HepG2 (cell line): ENCODE data around the gene HES6. TPM values are rescaled to one million over a fixed set of nuclear protein-coding genes. Genes with fewer than 3 reads are reported as not detected.

Experiments used
- ATAC-seq: fragments of 200-7000 bp; cut with Tn5 transposase; 3 replicates; pipeline ENCODE4 v1.9.1; 2020; ENCODE audit warnings: mild to moderate bottlenecking, moderate library complexity
- BruUV-seq: library from RNA; stranded (reverse); fragments of 400-500 nt; replicated peaks from 2 replicates; lab custom pipeline; 2021; lab: Mats Ljungman, UMichigan
- CTCF ChIA-PET: fragments of 300-600 bp; formaldehyde crosslinking; extraction: SDS; loops from one replicate; lab custom pipeline; 2021; ENCODE audit warnings: low total read pairs, inconsistent platforms, low intra/inter-chr PET ratio; lab: Yijun Ruan, JAX
- POLR2A ChIA-PET: fragments of 350-600 bp; sonication (Branson Sonifier 250); formaldehyde crosslinking; loops from one replicate; lab custom pipeline; 2020; ENCODE audit warnings: antibody characterized with exemption, inconsistent platforms; lab: Yijun Ruan, JAX
- DNase-seq: peaks from one replicate; pipeline ENCODE4 v3.0.0-alpha.2; 2015; ENCODE audit warnings: low spot score
- FAIRE-seq: peaks from 3 replicates; lab custom pipeline; 2011; peaks lifted over from hg19 to GRCh38; lab: Jason Lieb, UNC
- H2AFZ ChIP-seq: one replicate; pipeline ENCODE4 v1.6.1; 2011; ENCODE audit warnings: low read length, inconsistent platforms
- H3K27ac ChIP-seq: fragments of 300-600 bp; 3 replicates; pipeline ENCODE4 v1.8.0; 2011; ENCODE audit warnings: mixed run types, mild to moderate bottlenecking, mixed read lengths, low read length, inconsistent platforms; ENCODE audit not compliant: insufficient read depth; ENCODE audit errors: extremely low read length
- H3K27me3 ChIP-seq, 2 experiments: fragments of 200-600 bp in 1 of 2; 2 replicates in 1 of 2; 3 replicates in 1 of 2; pipeline versions ENCODE4 v1.6.0 to v1.8.0; 2011; ENCODE audit warnings: low read length in 2 of 2, mild to moderate bottlenecking in 2 of 2, moderate library complexity in 2 of 2, inconsistent platforms in 1 of 2; ENCODE audit not compliant: insufficient read depth in 2 of 2, control insufficient read depth in 1 of 2
- H3K36me3 ChIP-seq, 2 experiments: fragments of 200-600 bp in 1 of 2; replicated peaks in 1 of 2; 2 replicates in 1 of 2; 3 replicates in 1 of 2; pipeline versions ENCODE4 v1.5.1 to v1.8.0; 2011; ENCODE audit warnings: low read length in 2 of 2, inconsistent platforms in 1 of 2; ENCODE audit not compliant: insufficient read depth in 2 of 2, control insufficient read depth in 1 of 2
- H3K4me1 ChIP-seq: 2 replicates; pipeline ENCODE4 v1.5.1; 2012; ENCODE audit warnings: low read length, inconsistent platforms; ENCODE audit not compliant: insufficient read depth
- H3K4me2 ChIP-seq: 2 replicates; pipeline ENCODE4 v1.6.0; 2011; ENCODE audit warnings: low read depth, low read length, inconsistent platforms
- H3K4me3 ChIP-seq, 3 experiments: fragments of 200-600 bp in 1 of 3; sonication (generic), shearing (Covaris generic) in 1 of 3; replicated peaks in 1 of 3; 2 replicates each; pipeline ENCODE4 v1.5.1; 2011 to 2016; ENCODE audit warnings: low read length in 3 of 3, inconsistent platforms in 2 of 3, low read depth in 2 of 3, mild to moderate bottlenecking in 2 of 3, control low read depth in 1 of 3, mixed read lengths in 1 of 3; ENCODE audit not compliant: insufficient read depth in 1 of 3
- H3K79me2 ChIP-seq: one replicate; pipeline ENCODE4 v1.6.1; 2011; ENCODE audit warnings: low read length, inconsistent platforms; ENCODE audit not compliant: insufficient read depth
- H3K9ac ChIP-seq: 2 replicates; pipeline ENCODE4 v1.6.0; 2011; ENCODE audit warnings: mild to moderate bottlenecking, low read depth, low read length, inconsistent platforms; ENCODE audit not compliant: insufficient read depth
- H3K9me3 ChIP-seq: 2 replicates; pipeline ENCODE4 v1.5.1; 2012; ENCODE audit warnings: mild to moderate bottlenecking, low read length
- H4K20me1 ChIP-seq: 2 replicates; pipeline ENCODE4 v1.6.0; 2011; ENCODE audit warnings: inconsistent platforms, mild to moderate bottlenecking, low read length, moderate library complexity; ENCODE audit not compliant: insufficient read depth
- BORCS8-MEF2B ChIP-seq: sonication (generic); formaldehyde crosslinking; IDR thresholded peaks from 2 replicates; pipeline ENCODE4 v1.8.0; 2022; ENCODE audit warnings: mild to moderate bottlenecking, missing genetic modification reagents
- BRD4 ChIP-seq: sonication (generic); formaldehyde crosslinking; IDR thresholded peaks from 2 replicates; pipeline ENCODE4 v1.4.0; 2020; ENCODE audit warnings: missing genetic modification reagents
- GZF1 ChIP-seq: sonication (generic); formaldehyde crosslinking; IDR thresholded peaks from 2 replicates; pipeline ENCODE4 v1.5.1; 2020; ENCODE audit warnings: mild to moderate bottlenecking, missing genetic modification reagents
- HNRNPL ChIP-seq: fragments of 200-400 bp; formaldehyde crosslinking; IDR thresholded peaks from 2 replicates; pipeline ENCODE4 v1.6.1; 2017; ENCODE audit warnings: mild to moderate bottlenecking, low read depth, low read length
- NFE2 ChIP-seq: sonication (generic); formaldehyde crosslinking; IDR thresholded peaks from 2 replicates; pipeline ENCODE4 v1.4.0; 2020; ENCODE audit warnings: missing genetic modification reagents
- NFYC ChIP-seq: IDR thresholded peaks from 2 replicates; pipeline ENCODE4 v1.6.1; 2016; ENCODE audit warnings: missing genetic modification reagents, missing compliant biosample characterization
- ZBTB38 ChIP-seq: sonication (generic); formaldehyde crosslinking; IDR thresholded peaks from 2 replicates; pipeline ENCODE4 v1.5.1; 2020; ENCODE audit warnings: mild to moderate bottlenecking, missing genetic modification reagents
- ZNF12 ChIP-seq: sonication (generic); formaldehyde crosslinking; IDR thresholded peaks from 2 replicates; pipeline ENCODE4 v1.5.0; 2020; ENCODE audit warnings: missing genetic modification reagents
- ZNF337 ChIP-seq: sonication (generic); formaldehyde crosslinking; IDR thresholded peaks from 2 replicates; pipeline ENCODE4 v1.5.1; 2020; ENCODE audit warnings: missing genetic modification reagents, low read depth, mild to moderate bottlenecking, borderline replicate concordance
- ZNF558 ChIP-seq: sonication (generic); formaldehyde crosslinking; IDR thresholded peaks from 2 replicates; pipeline ENCODE4 v1.9.0; 2022; ENCODE audit warnings: mild to moderate bottlenecking, missing genetic modification reagents, borderline replicate concordance
- WGBS: methylation state at CpG from one replicate; pipeline ENCODE4 v1.1.6; 2017; ENCODE audit warnings: low lambda C conversion rate; 5-methylcytosine and 5-hydroxymethylcytosine counted together
- in situ Hi-C: cut with HindIII; loops from 2 replicates; pipeline ENCODE4 v1.10.0; 2017; ENCODE audit warnings: low pct_unique_long_range_greater_than_20kb; ENCODE audit not compliant: extremely low pct_ligation_motif_present
- intact Hi-C: fragments of 100-400 bp; cut with micrococcal nuclease; formaldehyde crosslinking; loops from one replicate; pipeline ENCODE4 v1.10.0; 2022; ENCODE audit not compliant: unreplicated experiment
- polyA plus RNA-seq, 8 experiments: library from polyadenylated mRNA; depleted of rRNA in 3 of 8; stranded (reverse) in 7 of 8; unstranded in 1 of 8; fragments of >200 nt; fragmentation: Illumina TruSeq in 4 of 8; extraction: Trizol in 4 of 8; gene quantifications; 2 replicates each; pipeline versions ENCODE4 v1.2.1 to v1.2.3, GENCODE V29; 2011 to 2016; ENCODE audit warnings: low read depth in 4 of 8, missing spikeins in 1 of 8, mixed read lengths in 1 of 8; ENCODE audit not compliant: insufficient read depth in 1 of 8
- total RNA-seq, 5 experiments: library from RNA; depleted of rRNA; stranded (reverse); fragments of >200 nt; fragmentation: Illumina TruSeq; extraction: Trizol; gene quantifications; 2 replicates each; pipeline ENCODE4 v1.2.3, GENCODE V29; 2016; ENCODE audit warnings: low read depth in 1 of 5

Gene HES6
- total and polyA plus RNA-seq, 2 of the 13 experiments (the other 11 are each of a cell fraction or from before 2014, with no cell fraction given), result 19.5 to 82.8 TPM

GRCh38 chr2:238225911-238226697 lies 13.7 kb downstream of the HES6 start (continued):
- no peak for TF ChIP-seq ZNF337 (CRISPR knock-in tag)
- no peak for TF ChIP-seq ZNF558 (CRISPR knock-in tag)
- peak; percentile 34; the same call in 1 of the 2 replicates for TF ChIP-seq ZBTB38 (CRISPR knock-in tag)
- no peak for TF ChIP-seq NFE2 (CRISPR knock-in tag)
- TF ChIP-seq GZF1 (CRISPR knock-in tag), result no peak
- no peak for TF ChIP-seq BRD4 (CRISPR knock-in tag)

- ChIA-PET POLR2A (interaction anchor here (0.7 to 1.4 kb wide), 2 partner anchors 9 to 10 kb away, joined by 4 to 5 read pairs; no protein-coding TSS in a partner anchor), CTCF (no interaction called here)
- in situ Hi-C loops, result no loop called here
- intact Hi-C loops, result no loop called here
- Histone ChIP-seq H3K36me3 (no peaks in the 10 kb centered on the region), H3K27me3 (peaks cover 17 to 73% of the 10 kb centered on the region in 2 experiments), H2AFZ (no peak overlapping the region), H3K79me2 (no peaks in the 10 kb centered on the region), H3K27ac (no peak overlapping the region), H3K9ac (no peak overlapping the region), H3K9me3 (no peaks in the 10 kb centered on the region), H3K4me3 (no peak overlapping the region), H3K4me1 (peaks cover 27% of the 10 kb centered on the region), H4K20me1 (no peaks in the 10 kb centered on the region), H3K4me2 (0 out of 2 replicates have a peak overlapping the region, but pooled peaks have one; percentile 51)
- 37% methylated on average over 7 of the region's 13 CpGs for WGBS
- no peak for DNase-seq
- TF ChIP-seq NFYC (CRISPR knock-in tag) (no peak), HNRNPL (peak; percentile 73; the same call in 1 of the 2 replicates), ZNF12 (no peak), BORCS8-MEF2B (CRISPR knock-in tag) (no peak)
- BruUV-seq, result no TSS peak
- no peak for ATAC-seq
- FAIRE-seq, result no peak
Measured at GRCh38 chr2:238225121-238225520, 14.7 kb downstream of the HES6 start.
